HepG2 (cell line): ENCODE data around the gene RAB18. TPM values are rescaled to one million over a fixed set of nuclear protein-coding genes. Genes with fewer than 3 reads are reported as not detected.

Source experiments
- BORCS8-MEF2B ChIP-seq: sonication (generic); formaldehyde crosslinking; IDR thresholded peaks from 2 replicates; pipeline ENCODE4 v1.8.0; 2022; ENCODE audit warnings: mild to moderate bottlenecking, missing genetic modification reagents
- CEBPG ChIP-seq: IDR thresholded peaks from 2 replicates; pipeline ENCODE4 v1.6.1; 2016
- DDIT3 ChIP-seq: sonication (generic); formaldehyde crosslinking; IDR thresholded peaks from 2 replicates; pipeline ENCODE4 v1.4.0; 2020; ENCODE audit warnings: mild to moderate bottlenecking, missing genetic modification reagents
- EHMT2 ChIP-seq: fragments of 200-600 bp; sonication (generic); IDR thresholded peaks from 2 replicates; pipeline ENCODE4 v1.7.0; 2017; ENCODE audit warnings: antibody characterized with exemption, low read depth, low read length, borderline replicate concordance
- JUND ChIP-seq: sonication (generic); formaldehyde crosslinking; IDR thresholded peaks from 2 replicates; pipeline ENCODE4 v1.8.0; 2022; ENCODE audit warnings: mild to moderate bottlenecking, missing genetic modification reagents
- SOX6 ChIP-seq, 2 experiments: fragments of 450-650 bp in 1 of 2; sonication (generic) in 1 of 2; formaldehyde crosslinking in 1 of 2; IDR thresholded peaks; 2 replicates each; pipeline versions ENCODE4 v1.4.0 to v1.6.1; 2017 to 2020; ENCODE audit warnings: antibody characterized with exemption in 1 of 2, mild to moderate bottlenecking in 1 of 2, missing genetic modification reagents in 1 of 2
- SP1 ChIP-seq, 2 experiments: fragments of 450-650 bp in 1 of 2; sonication (generic) in 1 of 2; formaldehyde crosslinking in 1 of 2; IDR thresholded peaks; 2 replicates each; pipeline versions ENCODE4 v1.4.0 to v1.6.1; 2016 to 2020; ENCODE audit warnings: missing genetic modification reagents in 1 of 2
- SP5 ChIP-seq: IDR thresholded peaks from 2 replicates; pipeline ENCODE4 v1.6.1; 2016; ENCODE audit warnings: low read depth, borderline replicate concordance
- TAF1 ChIP-seq: sonication (generic); formaldehyde crosslinking; IDR thresholded peaks from 2 replicates; pipeline ENCODE4 v1.4.0; 2020; ENCODE audit warnings: missing genetic modification reagents
- THAP11 ChIP-seq: IDR thresholded peaks from 2 replicates; pipeline ENCODE4 v1.6.1; 2016; ENCODE audit warnings: missing biosample characterization, missing genetic modification reagents
- YEATS4 ChIP-seq: sonication (generic); formaldehyde crosslinking; IDR thresholded peaks from 2 replicates; pipeline ENCODE4 v1.4.0; 2020; ENCODE audit warnings: missing genetic modification reagents, borderline replicate concordance
- ZNF230 ChIP-seq: sonication (generic); formaldehyde crosslinking; IDR thresholded peaks from 2 replicates; pipeline ENCODE4 v1.4.0; 2020; ENCODE audit warnings: mild to moderate bottlenecking, missing genetic modification reagents
- ZNF253 ChIP-seq: sonication (generic); formaldehyde crosslinking; IDR thresholded peaks from 2 replicates; pipeline ENCODE4 v1.8.0; 2022; ENCODE audit warnings: mild to moderate bottlenecking, missing genetic modification reagents, borderline replicate concordance
- ZNF569 ChIP-seq: sonication (generic); formaldehyde crosslinking; IDR thresholded peaks from 2 replicates; pipeline ENCODE4 v1.5.0; 2020; ENCODE audit warnings: mild to moderate bottlenecking, missing genetic modification reagents, moderate library complexity, borderline replicate concordance
- ZNF772 ChIP-seq: sonication (generic); formaldehyde crosslinking; IDR thresholded peaks from 2 replicates; pipeline ENCODE4 v1.5.0; 2020; ENCODE audit warnings: mild to moderate bottlenecking, missing genetic modification reagents
- polyA plus RNA-seq, 8 experiments: library from polyadenylated mRNA; depleted of rRNA in 3 of 8; stranded (reverse) in 7 of 8; unstranded in 1 of 8; fragments of >200 nt; fragmentation: Illumina TruSeq in 4 of 8; extraction: Trizol in 4 of 8; gene quantifications; 2 replicates each; pipeline versions ENCODE4 v1.2.1 to v1.2.3, GENCODE V29; 2011 to 2016; ENCODE audit warnings: low read depth in 4 of 8, missing spikeins in 1 of 8, mixed read lengths in 1 of 8; ENCODE audit not compliant: insufficient read depth in 1 of 8
- total RNA-seq, 5 experiments: library from RNA; depleted of rRNA; stranded (reverse); fragments of >200 nt; fragmentation: Illumina TruSeq; extraction: Trizol; gene quantifications; 2 replicates each; pipeline ENCODE4 v1.2.3, GENCODE V29; 2016; ENCODE audit warnings: low read depth in 1 of 5
- TF ChIP-seq, protein P1 (sequence below): sonication (generic); formaldehyde crosslinking; IDR thresholded peaks from 2 replicates; pipeline ENCODE4 v1.4.0; 2020; ENCODE audit warnings: missing genetic modification reagents
- TF ChIP-seq, protein P2 (sequence below), 2 experiments: sonication (generic) in 1 of 2; formaldehyde crosslinking in 1 of 2; IDR thresholded peaks; 2 replicates each; pipeline versions ENCODE4 v1.4.0 to v1.6.1; 2018 to 2020; ENCODE audit warnings: missing genetic modification reagents in 2 of 2, borderline replicate concordance in 1 of 2, low read depth in 1 of 2, mild to moderate bottlenecking in 1 of 2, missing biosample characterization in 1 of 2
- TF ChIP-seq, protein P3 (sequence below), 2 experiments: sonication (generic) in 1 of 2; formaldehyde crosslinking in 1 of 2; IDR thresholded peaks; 2 replicates each; pipeline versions ENCODE4 v1.6.1 to v1.9.0; 2014 to 2022; ENCODE audit warnings: antibody characterized with exemption in 1 of 2, borderline replicate concordance in 1 of 2, inconsistent platforms in 1 of 2, low read depth in 1 of 2, missing genetic modification reagents in 1 of 2

Gene RAB18
- total and polyA plus RNA-seq, 2 of the 13 experiments (the other 11 are each of a cell fraction or from before 2014, with no cell fraction given), result 22.3 to 69.1 TPM

- no peak for TF ChIP-seq DDIT3 (CRISPR knock-in tag)
- peak; percentile 68 for TF ChIP-seq JUND
- TF ChIP-seq, protein P1, sequence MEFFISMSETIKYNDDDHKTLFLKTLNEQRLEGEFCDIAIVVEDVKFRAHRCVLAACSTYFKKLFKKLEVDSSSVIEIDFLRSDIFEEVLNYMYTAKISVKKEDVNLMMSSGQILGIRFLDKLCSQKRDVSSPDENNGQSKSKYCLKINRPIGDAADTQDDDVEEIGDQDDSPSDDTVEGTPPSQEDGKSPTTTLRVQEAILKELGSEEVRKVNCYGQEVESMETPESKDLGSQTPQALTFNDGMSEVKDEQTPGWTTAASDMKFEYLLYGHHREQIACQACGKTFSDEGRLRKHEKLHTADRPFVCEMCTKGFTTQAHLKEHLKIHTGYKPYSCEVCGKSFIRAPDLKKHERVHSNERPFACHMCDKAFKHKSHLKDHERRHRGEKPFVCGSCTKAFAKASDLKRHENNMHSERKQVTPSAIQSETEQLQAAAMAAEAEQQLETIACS (CRISPR knock-in tag), result peak; percentile 61
- peak; percentile 68; the same call in 1 of the 2 replicates for TF ChIP-seq ZNF569
- peak; percentile 89 for TF ChIP-seq TAF1 (CRISPR knock-in tag)
- no peak for TF ChIP-seq ZNF253 (CRISPR knock-in tag)
- TF ChIP-seq ZNF772 (CRISPR knock-in tag), result peak; percentile 80; the same call in 1 of the 2 replicates
- TF ChIP-seq YEATS4 (CRISPR knock-in tag), result peak; percentile 94
- TF ChIP-seq SP1 (IDR thresholded peaks at IDR 0.05), result no peak
- TF ChIP-seq SP1 (CRISPR knock-in tag; IDR thresholded peaks at IDR 0.05), result peak; percentile 82
- 0 out of 2 replicates have a peak, but pooled peaks have one; percentile 69 for TF ChIP-seq BORCS8-MEF2B (CRISPR knock-in tag)
- TF ChIP-seq, protein P2, sequence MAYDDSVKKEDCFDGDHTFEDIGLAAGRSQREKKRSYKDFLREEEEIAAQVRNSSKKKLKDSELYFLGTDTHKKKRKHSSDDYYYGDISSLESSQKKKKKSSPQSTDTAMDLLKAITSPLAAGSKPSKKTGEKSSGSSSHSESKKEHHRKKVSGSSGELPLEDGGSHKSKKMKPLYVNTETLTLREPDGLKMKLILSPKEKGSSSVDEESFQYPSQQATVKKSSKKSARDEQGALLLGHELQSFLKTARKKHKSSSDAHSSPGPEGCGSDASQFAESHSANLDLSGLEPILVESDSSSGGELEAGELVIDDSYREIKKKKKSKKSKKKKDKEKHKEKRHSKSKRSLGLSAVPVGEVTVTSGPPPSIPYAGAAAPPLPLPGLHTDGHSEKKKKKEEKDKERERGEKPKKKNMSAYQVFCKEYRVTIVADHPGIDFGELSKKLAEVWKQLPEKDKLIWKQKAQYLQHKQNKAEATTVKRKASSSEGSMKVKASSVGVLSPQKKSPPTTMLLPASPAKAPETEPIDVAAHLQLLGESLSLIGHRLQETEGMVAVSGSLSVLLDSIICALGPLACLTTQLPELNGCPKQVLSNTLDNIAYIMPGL (CRISPR knock-in tag; IDR thresholded peaks at IDR 0.05; ENCODE audit: borderline replicate concordance in 1 of 2, low read depth in 1 of 2), result peak; percentile 82 to 94
- TF ChIP-seq, protein P3, sequence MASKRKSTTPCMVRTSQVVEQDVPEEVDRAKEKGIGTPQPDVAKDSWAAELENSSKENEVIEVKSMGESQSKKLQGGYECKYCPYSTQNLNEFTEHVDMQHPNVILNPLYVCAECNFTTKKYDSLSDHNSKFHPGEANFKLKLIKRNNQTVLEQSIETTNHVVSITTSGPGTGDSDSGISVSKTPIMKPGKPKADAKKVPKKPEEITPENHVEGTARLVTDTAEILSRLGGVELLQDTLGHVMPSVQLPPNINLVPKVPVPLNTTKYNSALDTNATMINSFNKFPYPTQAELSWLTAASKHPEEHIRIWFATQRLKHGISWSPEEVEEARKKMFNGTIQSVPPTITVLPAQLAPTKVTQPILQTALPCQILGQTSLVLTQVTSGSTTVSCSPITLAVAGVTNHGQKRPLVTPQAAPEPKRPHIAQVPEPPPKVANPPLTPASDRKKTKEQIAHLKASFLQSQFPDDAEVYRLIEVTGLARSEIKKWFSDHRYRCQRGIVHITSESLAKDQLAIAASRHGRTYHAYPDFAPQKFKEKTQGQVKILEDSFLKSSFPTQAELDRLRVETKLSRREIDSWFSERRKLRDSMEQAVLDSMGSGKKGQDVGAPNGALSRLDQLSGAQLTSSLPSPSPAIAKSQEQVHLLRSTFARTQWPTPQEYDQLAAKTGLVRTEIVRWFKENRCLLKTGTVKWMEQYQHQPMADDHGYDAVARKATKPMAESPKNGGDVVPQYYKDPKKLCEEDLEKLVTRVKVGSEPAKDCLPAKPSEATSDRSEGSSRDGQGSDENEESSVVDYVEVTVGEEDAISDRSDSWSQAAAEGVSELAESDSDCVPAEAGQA (IDR thresholded peaks at IDR 0.05; ENCODE audit: low read depth), result peak; percentile 64; the same call in 1 of the 2 replicates
- TF ChIP-seq, protein P3 (CRISPR knock-in tag; IDR thresholded peaks at IDR 0.05; ENCODE audit: borderline replicate concordance), result no peak
- TF ChIP-seq CEBPG (CRISPR knock-in tag), result peak; percentile 10; the same call in 1 of the 2 replicates
- peak; percentile 95 for TF ChIP-seq THAP11 (CRISPR knock-in tag)
- TF ChIP-seq EHMT2, result peak; percentile 79; the same call in 1 of the 2 replicates
- TF ChIP-seq ZNF230, result peak; percentile 72; the same call in 1 of the 2 replicates
- 0 out of 2 replicates have a peak, but pooled peaks have one; percentile 30 for TF ChIP-seq SP5 (CRISPR knock-in tag)
- no peak for TF ChIP-seq SOX6 (IDR thresholded peaks at IDR 0.05)
- peak; percentile 62 for TF ChIP-seq SOX6 (CRISPR knock-in tag; IDR thresholded peaks at IDR 0.05)
These were observed at the start of gene RAB18 (continued) for GRCh38 chr10:27504007-27504807.
